BLaER1 (cell line): ENCODE results near the gene PIP4K2B.

ENCODE experiments used
- H3K27ac ChIP-seq: shearing (Covaris generic); formaldehyde crosslinking; 2 replicates; pipeline ENCODE4 v1.8.1; 2022
- H3K27me3 ChIP-seq: shearing (Covaris generic); formaldehyde crosslinking; 2 replicates; pipeline ENCODE4 v1.8.1; 2022
- H3K36me3 ChIP-seq: shearing (Covaris generic); formaldehyde crosslinking; 2 replicates; pipeline ENCODE4 v1.8.1; 2022
- H3K4me1 ChIP-seq: shearing (Covaris generic); formaldehyde crosslinking; 2 replicates; pipeline ENCODE4 v1.8.1; 2022
- H3K4me2 ChIP-seq: shearing (Covaris generic); formaldehyde crosslinking; 2 replicates; pipeline ENCODE4 v1.8.1; 2022
- H3K4me3 ChIP-seq: shearing (Covaris generic); formaldehyde crosslinking; 2 replicates; pipeline ENCODE4 v1.8.1; 2022
- H3K9ac ChIP-seq: shearing (Covaris generic); formaldehyde crosslinking; 2 replicates; pipeline ENCODE4 v1.8.1; 2022
- H3K9me3 ChIP-seq: shearing (Covaris generic); formaldehyde crosslinking; 2 replicates; pipeline ENCODE4 v1.8.1; 2022
- H4K20me1 ChIP-seq: shearing (Covaris generic); formaldehyde crosslinking; 2 replicates; pipeline ENCODE4 v1.8.1; 2022
- Cebpa-rat ChIP-seq: shearing (Covaris generic); IDR thresholded peaks from 2 replicates; pipeline ENCODE4 v1.8.1; 2022

The PIP4K2B gene

GRCh38 chr17:38740806-38741205, 58.5 kb downstream of the PIP4K2B start:
- peaks cover 23% of the 10 kb centered on the region for H3K36me3 ChIP-seq
- H3K27ac ChIP-seq: peak overlapping the region; percentile 61; the same call in 1 of the 2 replicates
- peak overlapping the region; percentile 75 for H3K4me2 ChIP-seq
- H3K27me3 ChIP-seq: no peaks in the 10 kb centered on the region
- no peak for TF ChIP-seq Cebpa-rat
- peaks cover 82% of the 10 kb centered on the region for H3K4me1 ChIP-seq
- peaks cover 19% of the 10 kb centered on the region for H4K20me1 ChIP-seq
- no peaks in the 10 kb centered on the region for H3K9me3 ChIP-seq
- no peak overlapping the region for H3K4me3 ChIP-seq
- H3K9ac ChIP-seq: peak overlapping the region; percentile 7; the same call in 1 of the 2 replicates

- peak overlapping the region; percentile 75; the same call in 1 of the 2 replicates for H3K4me2 ChIP-seq
- no peaks in the 10 kb centered on the region for H3K27me3 ChIP-seq
- H3K4me3 ChIP-seq: no peak overlapping the region
- no peaks in the 10 kb centered on the region for H3K9me3 ChIP-seq
- H3K9ac ChIP-seq: no peak overlapping the region
- H3K4me1 ChIP-seq: peaks cover 82% of the 10 kb centered on the region
- H4K20me1 ChIP-seq: peaks cover 27% of the 10 kb centered on the region
- H3K27ac ChIP-seq: no peak overlapping the region
- peaks cover 28% of the 10 kb centered on the region for H3K36me3 ChIP-seq
- TF ChIP-seq Cebpa-rat: no peak
Measured at GRCh38 chr17:38740044-38740443, 59.3 kb downstream of the PIP4K2B start.

DNA sequence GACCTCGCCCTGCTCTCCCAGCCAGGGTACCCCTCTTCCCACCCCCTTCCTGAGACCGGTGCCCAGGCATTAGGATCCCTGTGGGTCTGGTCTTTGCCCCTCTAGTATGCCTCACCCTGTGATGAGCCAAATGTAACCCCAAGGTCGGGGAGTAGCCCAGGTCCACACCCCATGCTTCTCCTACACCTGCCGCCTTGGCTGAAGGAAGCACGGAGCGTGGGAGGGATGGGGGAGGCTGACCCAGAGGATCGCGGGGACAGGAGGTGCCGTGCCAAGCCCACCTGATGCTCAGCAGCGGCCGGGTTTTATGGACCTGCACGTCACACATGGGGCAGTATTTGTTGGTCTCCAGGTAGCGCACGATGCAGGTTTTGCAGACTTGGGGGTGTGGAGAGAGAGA, 60.1 kb downstream of the PIP4K2B start:
- H3K4me1 ChIP-seq: peaks cover 82% of the 10 kb centered on the region
- no peak overlapping the region for H3K27ac ChIP-seq
- H4K20me1 ChIP-seq: peaks cover 34% of the 10 kb centered on the region
- no peaks in the 10 kb centered on the region for H3K9me3 ChIP-seq
- H3K36me3 ChIP-seq: peaks cover 32% of the 10 kb centered on the region
- H3K27me3 ChIP-seq: no peaks in the 10 kb centered on the region
- no peak overlapping the region for H3K9ac ChIP-seq
- H3K4me2 ChIP-seq: no peak overlapping the region
- no peak for TF ChIP-seq Cebpa-rat
- H3K4me3 ChIP-seq: no peak overlapping the region

DNA sequence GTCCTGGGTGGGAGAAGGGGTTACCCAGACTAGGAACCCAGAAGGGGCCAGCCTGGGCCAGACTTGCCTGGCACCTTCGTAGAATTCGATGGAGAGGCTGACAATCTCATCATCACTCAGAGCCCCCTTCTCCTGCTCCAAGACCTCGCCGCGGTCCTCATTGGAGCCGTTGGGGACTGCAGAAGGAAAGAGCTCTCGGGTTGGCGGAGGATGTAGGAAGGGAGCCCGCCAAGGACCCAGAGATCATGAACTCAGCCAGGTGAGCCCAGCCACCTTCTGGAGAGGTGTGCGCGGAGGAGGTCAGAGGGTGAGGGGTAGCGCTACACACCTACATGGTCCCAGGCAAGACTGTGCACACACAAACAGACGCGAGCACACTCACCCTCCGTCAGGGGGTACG, 60.7 kb downstream of the PIP4K2B start:
- no peak for TF ChIP-seq Cebpa-rat
- H3K27me3 ChIP-seq: no peaks in the 10 kb centered on the region
- H3K9me3 ChIP-seq: no peaks in the 10 kb centered on the region
- H3K4me2 ChIP-seq: peak overlapping the region; percentile 60; the same call in 1 of the 2 replicates
- no peak overlapping the region for H3K9ac ChIP-seq
- H3K4me1 ChIP-seq: peaks cover 82% of the 10 kb centered on the region
- peaks cover 37% of the 10 kb centered on the region for H3K36me3 ChIP-seq
- H3K4me3 ChIP-seq: no peak overlapping the region
- no peak overlapping the region for H3K27ac ChIP-seq
- peaks cover 40% of the 10 kb centered on the region for H4K20me1 ChIP-seq

DNA sequence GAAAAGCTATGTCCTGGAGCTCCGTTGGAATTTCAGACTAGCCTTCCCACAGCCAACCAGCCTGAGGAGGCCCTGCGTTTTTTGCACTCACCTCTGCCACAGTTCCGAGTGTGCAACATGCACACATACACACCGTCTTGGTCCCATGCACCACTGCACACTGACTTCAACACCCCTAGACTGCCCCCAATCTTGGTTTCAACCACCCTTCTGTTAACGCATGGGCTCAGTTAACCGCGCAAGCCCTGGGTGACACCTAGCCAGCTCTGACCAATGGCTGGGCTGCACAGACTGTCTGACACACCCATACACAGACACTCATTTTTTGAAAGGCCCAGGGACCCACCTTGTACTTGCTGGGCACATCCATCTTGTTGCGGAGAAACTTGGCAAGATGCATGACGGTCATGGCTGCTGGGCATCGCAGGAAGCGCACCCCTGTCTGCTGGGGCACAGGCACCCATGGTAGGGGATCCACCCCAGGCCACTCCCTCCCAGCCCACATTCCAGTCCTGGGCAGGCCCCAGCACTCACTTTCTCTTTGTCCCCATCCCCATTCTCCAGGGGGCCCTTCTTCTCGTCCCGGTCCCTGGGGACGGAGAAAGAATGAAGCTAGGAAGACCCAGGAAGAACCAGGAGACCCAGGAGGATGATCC, 61.2 kb downstream of the PIP4K2B start:
- Histone ChIP-seq H3K4me3 (no peak overlapping the region), H3K9me3 (no peaks in the 10 kb centered on the region), H3K27me3 (no peaks in the 10 kb centered on the region), H3K4me2 (peak overlapping the region; percentile 60), H3K27ac (no peak overlapping the region), H4K20me1 (peaks cover 46% of the 10 kb centered on the region), H3K9ac (no peak overlapping the region), H3K36me3 (peaks cover 43% of the 10 kb centered on the region), H3K4me1 (peaks cover 82% of the 10 kb centered on the region)
- TF ChIP-seq Cebpa-rat: no peak

- Histone ChIP-seq H4K20me1 (peaks cover 49% of the 10 kb centered on the region), H3K4me2 (peak overlapping the region; percentile 45), H3K27me3 (no peaks in the 10 kb centered on the region), H3K4me1 (peaks cover 81% of the 10 kb centered on the region), H3K36me3 (peaks cover 48% of the 10 kb centered on the region), H3K9me3 (no peaks in the 10 kb centered on the region), H3K27ac (0 out of 2 replicates have a peak overlapping the region, but pooled peaks have one; percentile 13), H3K4me3 (no peak overlapping the region), H3K9ac (peak overlapping the region; percentile 29; the same call in 1 of the 2 replicates)
- no peak for TF ChIP-seq Cebpa-rat
Measured at GRCh38 chr17:38735161-38735997, 64.0 kb downstream of the PIP4K2B start.

DNA sequence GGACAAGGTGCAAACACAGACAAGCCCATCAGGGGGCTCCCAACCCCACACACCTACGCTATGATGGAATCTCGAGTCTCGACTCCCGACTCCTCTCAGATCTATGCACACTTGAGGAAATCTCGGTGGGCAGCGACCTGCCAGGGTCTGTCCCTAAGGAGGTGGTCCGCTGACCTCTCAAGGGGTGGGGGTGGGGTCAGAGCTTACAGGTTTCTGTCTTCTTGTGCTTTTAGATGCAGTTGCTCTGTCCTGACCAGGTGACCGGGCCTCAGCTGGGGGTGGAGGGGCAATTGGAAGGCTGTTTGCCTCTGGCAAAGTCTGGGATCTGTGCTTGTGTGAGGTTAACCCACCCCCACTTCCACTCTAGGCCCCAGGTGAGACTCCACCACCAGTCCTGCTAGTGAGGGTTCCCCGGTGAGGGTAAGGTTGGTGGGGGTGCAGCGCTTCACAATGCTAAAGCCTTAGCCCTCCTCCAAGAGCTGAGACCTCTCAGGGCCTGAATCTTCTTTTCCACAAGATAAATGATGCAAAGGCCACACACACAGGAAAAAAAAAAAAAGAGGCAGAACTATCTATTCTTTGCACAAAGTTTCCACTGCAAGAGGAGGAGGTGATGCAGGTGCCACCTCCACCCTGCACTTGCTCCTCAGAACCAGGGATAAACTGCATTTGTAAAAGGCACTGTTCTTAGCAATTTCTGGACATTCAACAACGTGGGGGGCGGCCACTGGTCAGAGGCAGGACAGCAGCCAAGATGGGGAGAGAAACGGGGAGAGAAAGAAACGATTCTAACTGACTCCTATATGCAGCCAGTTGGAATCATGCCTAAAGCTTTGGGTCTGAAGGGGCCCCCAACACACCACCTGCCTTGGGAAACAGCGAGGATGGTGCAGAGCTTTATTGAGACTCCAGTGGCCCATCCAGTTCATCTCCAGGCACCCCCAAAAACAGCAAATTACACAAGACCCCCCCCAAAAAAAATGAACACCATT, 65.1 kb downstream of the PIP4K2B start:
- no peaks in the 10 kb centered on the region for H3K27me3 ChIP-seq
- no peak overlapping the region for H3K9ac ChIP-seq
- peaks cover 79% of the 10 kb centered on the region for H3K4me1 ChIP-seq
- H4K20me1 ChIP-seq: peaks cover 49% of the 10 kb centered on the region
- peaks cover 42% of the 10 kb centered on the region for H3K36me3 ChIP-seq
- no peaks in the 10 kb centered on the region for H3K9me3 ChIP-seq
- TF ChIP-seq Cebpa-rat: no peak
- H3K27ac ChIP-seq: no peak overlapping the region
- H3K4me2 ChIP-seq: peak overlapping the region; percentile 42
- H3K4me3 ChIP-seq: no peak overlapping the region

- 0 out of 2 replicates have a peak overlapping the region, but pooled peaks have one; percentile 8 for H3K27ac ChIP-seq
- H3K4me2 ChIP-seq: peak overlapping the region; percentile 42
- H3K4me1 ChIP-seq: peaks cover 83% of the 10 kb centered on the region
- no peak overlapping the region for H3K4me3 ChIP-seq
- peaks cover 49% of the 10 kb centered on the region for H4K20me1 ChIP-seq
- no peaks in the 10 kb centered on the region for H3K27me3 ChIP-seq
- peaks cover 33% of the 10 kb centered on the region for H3K36me3 ChIP-seq
- no peaks in the 10 kb centered on the region for H3K9me3 ChIP-seq
- TF ChIP-seq Cebpa-rat: no peak
- 0 out of 2 replicates have a peak overlapping the region, but pooled peaks have one; percentile 22 for H3K9ac ChIP-seq
Measured at GRCh38 chr17:38733282-38733981, 65.9 kb downstream of the PIP4K2B start.
